Prostate gland (tissue), 2 donors: ENCODE measurements around the gene MYO16. TPM values are rescaled to one million over a fixed set of nuclear protein-coding genes. Genes with fewer than 3 reads are reported as not detected.

ENCODE experiments used
- DNase-seq: peaks from one replicate; pipeline ENCODE4 v3.0.0-alpha.2; 2019; ENCODE audit warnings: low spot score
- H3K27ac ChIP-seq, 2 donors: fragments of 200-600 bp; sonication (generic); 2 replicates each; pipeline ENCODE4 v1.5.1; 2017 to 2019
- H3K27me3 ChIP-seq: fragments of 200-600 bp; sonication (generic); replicated peaks from 2 replicates; pipeline ENCODE4 v1.5.1; 2019; ENCODE audit not compliant: insufficient read depth
- H3K36me3 ChIP-seq, 2 donors: fragments of 200-600 bp; sonication (generic); 1 replicate in 1 of 2; 2 replicates in 1 of 2; pipeline versions ENCODE4 v1.5.1 to v1.8.1; 2017 to 2019
- H3K4me1 ChIP-seq: fragments of 200-600 bp; sonication (generic); replicated peaks from 2 replicates; pipeline ENCODE4 v1.5.1; 2019
- H3K4me3 ChIP-seq, 2 donors: fragments of 200-600 bp; sonication (generic); 2 replicates each; pipeline ENCODE4 v1.5.1; 2017 to 2019
- H3K9me3 ChIP-seq: fragments of 200-600 bp; sonication (generic); 2 replicates; pipeline ENCODE4 v1.5.1; 2017
- POLR2A ChIP-seq: fragments of 450-650 bp; IDR thresholded peaks from one replicate; pipeline ENCODE4 v1.6.1; 2016; ENCODE audit warnings: antibody characterized with exemption, mild to moderate bottlenecking
- POLR2AphosphoS5 ChIP-seq: sonication (generic); formaldehyde crosslinking; IDR thresholded peaks from one replicate; pipeline ENCODE4 v1.6.1; 2017; ENCODE audit warnings: antibody characterized with exemption
- WGBS: methylation state at CpG from one replicate; pipeline ENCODE4 v1.1.5; 2018; 5-methylcytosine and 5-hydroxymethylcytosine counted together
- intact Hi-C: fragments of 100-400 bp; cut with DNase I; formaldehyde crosslinking; loops from one replicate; pipeline ENCODE4 v1.14.2; 2022
- total RNA-seq, 2 donors: library from RNA; depleted of rRNA; stranded (reverse); fragments of >200 nt; gene quantifications; one replicate each; pipeline ENCODE4 v1.1.0, GENCODE V29; 2016

Gene MYO16
- total RNA-seq, 2 donors from 2014 or later, result 0.14 to 0.85 TPM

- TF ChIP-seq POLR2A, result no peak
- TF ChIP-seq POLR2AphosphoS5, result peak; percentile 70
- H3K27ac ChIP-seq, result peak overlapping the region in 1 of 2 donors; percentile 32
- DNase-seq, result peak; percentile 5
These were observed 627.7 kb downstream of the MYO16 start for GRCh38 chr13:109256866-109257760.

More at GRCh38 chr13:109256866-109257760, 627.7 kb downstream of the MYO16 start:
- no peaks in the 10 kb centered on the region for H3K27me3 ChIP-seq
- WGBS, result 15% methylated on average over 3 of the region's 3 CpGs
- no peak overlapping the region for H3K4me3 ChIP-seq
- no peaks in the 10 kb centered on the region for H3K4me1 ChIP-seq
- no peaks in the 10 kb centered on the region for H3K36me3 ChIP-seq
- H3K9me3 ChIP-seq, result no peaks in the 10 kb centered on the region
- intact Hi-C loops, result loop anchor here (5.0 kb wide), 1 partner anchor 100 kb away; no protein-coding TSS in a partner anchor
